ENCODE measurements around the gene DZANK1.
"Not testable (repeated sequence)": the region's sequence is repeated elsewhere in the genome, so short reads cannot be mapped to it uniquely, and the experiment has no call there.

The DZANK1 gene

DNA sequence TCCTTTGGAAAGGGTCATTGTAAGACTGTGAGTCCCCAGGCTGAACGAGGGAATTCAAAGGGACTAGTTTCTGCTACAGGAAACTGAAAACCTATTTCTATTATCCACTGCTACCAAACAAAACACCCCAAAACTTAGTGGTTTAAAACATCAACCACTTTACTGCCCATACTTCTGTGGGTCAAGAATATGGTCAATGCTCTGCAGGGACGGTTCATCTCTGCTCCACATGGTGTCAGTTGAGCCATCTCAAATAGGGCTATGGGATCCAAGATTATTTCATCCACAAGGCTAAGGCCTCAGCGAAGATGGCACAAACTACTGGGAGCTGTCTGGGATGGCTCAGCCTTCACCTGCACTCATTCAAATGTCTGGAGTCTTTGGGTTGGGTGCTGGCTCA is 65.5 kb downstream of the DZANK1 start (continued):
- TF ChIP-seq, protein P1, sequence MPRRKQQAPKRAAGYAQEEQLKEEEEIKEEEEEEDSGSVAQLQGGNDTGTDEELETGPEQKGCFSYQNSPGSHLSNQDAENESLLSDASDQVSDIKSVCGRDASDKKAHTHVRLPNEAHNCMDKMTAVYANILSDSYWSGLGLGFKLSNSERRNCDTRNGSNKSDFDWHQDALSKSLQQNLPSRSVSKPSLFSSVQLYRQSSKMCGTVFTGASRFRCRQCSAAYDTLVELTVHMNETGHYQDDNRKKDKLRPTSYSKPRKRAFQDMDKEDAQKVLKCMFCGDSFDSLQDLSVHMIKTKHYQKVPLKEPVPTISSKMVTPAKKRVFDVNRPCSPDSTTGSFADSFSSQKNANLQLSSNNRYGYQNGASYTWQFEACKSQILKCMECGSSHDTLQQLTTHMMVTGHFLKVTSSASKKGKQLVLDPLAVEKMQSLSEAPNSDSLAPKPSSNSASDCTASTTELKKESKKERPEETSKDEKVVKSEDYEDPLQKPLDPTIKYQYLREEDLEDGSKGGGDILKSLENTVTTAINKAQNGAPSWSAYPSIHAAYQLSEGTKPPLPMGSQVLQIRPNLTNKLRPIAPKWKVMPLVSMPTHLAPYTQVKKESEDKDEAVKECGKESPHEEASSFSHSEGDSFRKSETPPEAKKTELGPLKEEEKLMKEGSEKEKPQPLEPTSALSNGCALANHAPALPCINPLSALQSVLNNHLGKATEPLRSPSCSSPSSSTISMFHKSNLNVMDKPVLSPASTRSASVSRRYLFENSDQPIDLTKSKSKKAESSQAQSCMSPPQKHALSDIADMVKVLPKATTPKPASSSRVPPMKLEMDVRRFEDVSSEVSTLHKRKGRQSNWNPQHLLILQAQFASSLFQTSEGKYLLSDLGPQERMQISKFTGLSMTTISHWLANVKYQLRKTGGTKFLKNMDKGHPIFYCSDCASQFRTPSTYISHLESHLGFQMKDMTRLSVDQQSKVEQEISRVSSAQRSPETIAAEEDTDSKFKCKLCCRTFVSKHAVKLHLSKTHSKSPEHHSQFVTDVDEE (CRISPR knock-in tag; IDR thresholded peaks at IDR 0.05) = no peak
- TF ChIP-seq ZNF565 (CRISPR knock-in tag; conservative IDR thresholded peaks at IDR 0.05; ENCODE audit: low read depth) (no peak), OSR1 (CRISPR knock-in tag; IDR thresholded peaks at IDR 0.05) (no peak), TOX (CRISPR knock-in tag; IDR thresholded peaks at IDR 0.05; ENCODE audit: borderline replicate concordance) (no peak), PPARA (CRISPR knock-in tag; IDR thresholded peaks at IDR 0.05; ENCODE audit: borderline replicate concordance) (no peak)
- TF ChIP-seq, protein P2, sequence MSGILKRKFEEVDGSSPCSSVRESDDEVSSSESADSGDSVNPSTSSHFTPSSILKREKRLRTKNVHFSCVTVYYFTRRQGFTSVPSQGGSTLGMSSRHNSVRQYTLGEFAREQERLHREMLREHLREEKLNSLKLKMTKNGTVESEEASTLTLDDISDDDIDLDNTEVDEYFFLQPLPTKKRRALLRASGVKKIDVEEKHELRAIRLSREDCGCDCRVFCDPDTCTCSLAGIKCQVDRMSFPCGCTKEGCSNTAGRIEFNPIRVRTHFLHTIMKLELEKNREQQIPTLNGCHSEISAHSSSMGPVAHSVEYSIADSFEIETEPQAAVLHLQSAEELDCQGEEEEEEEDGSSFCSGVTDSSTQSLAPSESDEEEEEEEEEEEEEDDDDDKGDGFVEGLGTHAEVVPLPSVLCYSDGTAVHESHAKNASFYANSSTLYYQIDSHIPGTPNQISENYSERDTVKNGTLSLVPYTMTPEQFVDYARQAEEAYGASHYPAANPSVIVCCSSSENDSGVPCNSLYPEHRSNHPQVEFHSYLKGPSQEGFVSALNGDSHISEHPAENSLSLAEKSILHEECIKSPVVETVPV (CRISPR knock-in tag; IDR thresholded peaks at IDR 0.05) = no peak

DNA sequence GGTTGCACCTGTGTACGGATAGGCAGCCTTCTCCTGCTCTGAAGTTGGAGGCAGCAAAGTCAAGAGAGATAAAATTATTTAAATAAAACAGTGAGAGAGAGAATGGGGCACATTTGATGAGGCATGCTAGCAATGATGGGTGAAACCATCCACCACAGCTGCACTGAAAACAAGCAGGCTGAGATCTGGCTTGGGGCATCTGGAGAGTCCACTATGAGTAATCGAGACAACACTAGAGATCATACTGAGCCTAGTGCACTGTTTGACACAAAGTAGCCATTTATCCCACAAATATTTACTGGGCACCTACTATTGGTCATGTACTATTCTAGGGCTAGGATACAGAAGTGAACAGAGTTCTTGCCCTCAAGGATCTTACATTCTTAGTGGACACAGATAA is 66.4 kb downstream of the DZANK1 start:
- no peak for ATAC-seq
- TF ChIP-seq TCF4 (CRISPR knock-in tag; IDR thresholded peaks at IDR 0.05; ENCODE audit: borderline replicate concordance) = no peak
- TF ChIP-seq ZC3H10 (CRISPR knock-in tag; IDR thresholded peaks at IDR 0.05) = no peak
- no peak for TF ChIP-seq POU6F1 (CRISPR knock-in tag; IDR thresholded peaks at IDR 0.05; ENCODE audit: borderline replicate concordance, low read depth)
- TF ChIP-seq ZNF565 (CRISPR knock-in tag; conservative IDR thresholded peaks at IDR 0.05; ENCODE audit: low read depth) = no peak
- TF ChIP-seq TOX (CRISPR knock-in tag; IDR thresholded peaks at IDR 0.05; ENCODE audit: borderline replicate concordance) = no peak
- TF ChIP-seq BACH2 (CRISPR knock-in tag; IDR thresholded peaks at IDR 0.05; ENCODE audit: borderline replicate concordance) = no peak
- TF ChIP-seq, protein P2 (CRISPR knock-in tag; IDR thresholded peaks at IDR 0.05) = no peak
- TF ChIP-seq ZNF8 (CRISPR knock-in tag; IDR thresholded peaks at IDR 0.05) = no peak
- TF ChIP-seq PATZ1 (CRISPR knock-in tag; IDR thresholded peaks at IDR 0.05; ENCODE audit: borderline replicate concordance) = no peak
- TF ChIP-seq ISL1 (CRISPR knock-in tag; IDR thresholded peaks at IDR 0.05) = no peak
- TF ChIP-seq GLIS3 (CRISPR knock-in tag; IDR thresholded peaks at IDR 0.05) = no peak
- TF ChIP-seq ZNF70 (CRISPR knock-in tag; IDR thresholded peaks at IDR 0.05) = no peak
- TF ChIP-seq ZFP30 (CRISPR knock-in tag; IDR thresholded peaks at IDR 0.05) = no peak

DNA sequence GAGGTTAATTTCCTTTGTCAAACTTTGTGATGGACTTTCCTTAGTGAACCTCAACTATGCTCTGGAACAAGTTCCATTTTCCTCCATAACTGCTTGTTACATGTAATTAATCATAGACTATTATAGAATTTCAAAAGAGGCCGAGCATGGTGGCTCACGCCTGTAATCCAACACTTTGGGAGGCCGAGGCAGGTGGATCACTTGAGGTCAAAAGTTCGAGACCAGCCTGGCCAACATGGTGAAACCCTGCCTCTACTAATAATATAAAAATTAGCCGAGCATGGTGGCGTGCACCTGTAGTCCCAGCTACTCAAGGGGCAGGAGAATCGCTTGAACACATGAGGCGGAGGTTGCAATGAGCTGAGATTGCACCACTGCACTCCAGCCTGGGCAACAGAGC is 68.1 kb downstream of the DZANK1 start:
- not testable (repeated sequence) for ATAC-seq

DNA sequence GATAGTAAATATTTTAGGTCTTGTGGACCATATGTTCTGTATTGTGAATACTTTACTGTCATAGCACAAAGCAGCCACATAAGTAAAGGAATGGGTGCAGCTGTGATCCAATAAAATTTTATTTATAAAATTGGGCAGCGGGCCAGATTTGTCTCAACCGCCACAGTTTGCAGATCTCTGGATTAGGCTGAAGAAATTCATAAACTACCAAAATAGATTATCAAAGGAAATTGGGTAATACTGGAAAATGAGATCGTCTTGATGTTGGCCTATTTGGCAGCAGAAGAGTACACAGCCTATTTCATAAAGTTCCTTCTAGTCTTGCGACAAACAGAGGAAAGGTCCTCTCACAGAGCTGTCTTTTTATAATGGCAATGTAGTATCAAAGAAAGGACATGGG is 69.8 kb downstream of the DZANK1 start:
- no peak for ATAC-seq
- TF ChIP-seq ZNF565 (CRISPR knock-in tag; conservative IDR thresholded peaks at IDR 0.05; ENCODE audit: low read depth) = no peak
- no peak for TF ChIP-seq ESRRG (CRISPR knock-in tag; IDR thresholded peaks at IDR 0.05)
- TF ChIP-seq OSR1 (CRISPR knock-in tag; IDR thresholded peaks at IDR 0.05) = no peak
- TF ChIP-seq PATZ1 (CRISPR knock-in tag; IDR thresholded peaks at IDR 0.05; ENCODE audit: borderline replicate concordance) = no peak
- TF ChIP-seq ISL1 (CRISPR knock-in tag; IDR thresholded peaks at IDR 0.05) = no peak
- TF ChIP-seq ZC3H10 (CRISPR knock-in tag; IDR thresholded peaks at IDR 0.05) = no peak
- no peak for TF ChIP-seq ZFP3 (CRISPR knock-in tag; IDR thresholded peaks at IDR 0.05)
- no peak for TF ChIP-seq ZNF70 (CRISPR knock-in tag; IDR thresholded peaks at IDR 0.05)
- TF ChIP-seq POU6F1 (CRISPR knock-in tag; IDR thresholded peaks at IDR 0.05; ENCODE audit: borderline replicate concordance, low read depth) = no peak
